Activated CD4-positive, alpha-beta T cell treated with anti-CD3 and anti-CD28 coated beads for 1 hour (primary cell): ENCODE measurements around the gene UXS1.

ENCODE experiments used
- DNase-seq: peaks from one replicate; pipeline ENCODE4 v3.0.0-alpha.2; 2020

UXS1 gene

DNA sequence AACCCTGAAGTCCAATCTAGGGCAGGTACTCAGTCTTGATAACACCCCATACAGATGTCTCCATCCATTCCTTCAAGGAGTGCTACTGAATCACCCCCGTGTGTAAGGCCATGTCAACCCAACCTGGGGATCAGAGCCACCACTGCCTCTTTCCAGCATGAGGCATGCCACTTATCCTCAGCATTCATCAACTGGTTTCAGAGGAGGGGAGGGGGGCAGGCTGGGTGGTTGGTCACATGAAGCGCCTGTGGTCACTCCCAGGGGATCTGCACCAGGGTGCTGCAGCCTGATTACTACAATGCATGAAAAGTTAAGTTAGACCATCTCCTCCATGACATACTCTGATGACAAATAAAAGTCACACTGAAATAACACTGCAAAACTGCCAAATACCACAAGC is 65.0 kb downstream of the UXS1 start:
- DNase-seq: no peak

DNA sequence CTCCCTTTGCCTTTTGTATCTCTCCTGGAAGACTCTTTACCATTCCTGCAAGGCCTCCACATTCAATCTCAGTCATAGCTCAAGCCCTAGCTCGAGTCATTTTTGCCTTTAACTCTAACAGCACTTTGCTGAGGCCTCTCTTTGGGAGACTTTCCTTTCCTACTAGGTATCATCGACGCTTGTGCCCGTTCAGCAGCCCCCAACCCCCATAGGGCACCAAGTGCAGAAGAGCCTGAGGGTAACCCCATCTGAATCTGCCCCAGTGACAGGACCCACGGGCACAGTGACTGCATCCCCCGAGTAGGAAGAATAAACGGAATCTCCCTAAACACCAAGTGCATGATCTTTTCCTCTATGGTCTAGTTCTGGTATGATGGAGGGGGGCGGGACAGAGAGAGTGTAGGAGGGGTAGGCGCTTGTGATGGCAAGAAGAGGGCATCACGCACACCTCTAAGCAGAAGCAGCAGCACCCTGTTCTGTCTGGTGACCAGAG is 66.3 kb downstream of the UXS1 start:
- DNase-seq: no peak

DNA sequence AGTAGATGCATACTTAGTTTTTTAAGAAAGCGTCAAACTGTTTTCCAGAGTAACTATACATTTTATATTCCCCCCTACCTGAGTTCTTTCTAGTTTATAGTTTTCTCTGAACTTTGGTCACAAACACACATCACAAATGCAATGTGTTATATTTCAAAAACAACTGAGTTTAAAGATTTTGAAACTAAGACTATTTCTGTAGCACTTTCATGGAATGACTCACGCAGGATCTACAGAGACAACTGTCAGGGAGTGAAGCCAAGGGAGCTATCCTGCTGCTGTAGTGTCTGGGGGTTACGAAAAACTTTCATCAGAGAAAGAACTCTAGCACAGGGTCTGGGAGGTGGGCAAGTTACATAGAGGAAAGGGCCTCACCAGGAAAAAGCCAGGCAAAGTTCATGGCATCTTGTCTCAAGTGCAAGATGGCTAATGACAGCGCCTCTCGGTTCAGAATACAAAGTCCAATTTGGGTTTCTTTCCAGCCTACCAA is 66.8 kb downstream of the UXS1 start:
- no peak for DNase-seq

DNA sequence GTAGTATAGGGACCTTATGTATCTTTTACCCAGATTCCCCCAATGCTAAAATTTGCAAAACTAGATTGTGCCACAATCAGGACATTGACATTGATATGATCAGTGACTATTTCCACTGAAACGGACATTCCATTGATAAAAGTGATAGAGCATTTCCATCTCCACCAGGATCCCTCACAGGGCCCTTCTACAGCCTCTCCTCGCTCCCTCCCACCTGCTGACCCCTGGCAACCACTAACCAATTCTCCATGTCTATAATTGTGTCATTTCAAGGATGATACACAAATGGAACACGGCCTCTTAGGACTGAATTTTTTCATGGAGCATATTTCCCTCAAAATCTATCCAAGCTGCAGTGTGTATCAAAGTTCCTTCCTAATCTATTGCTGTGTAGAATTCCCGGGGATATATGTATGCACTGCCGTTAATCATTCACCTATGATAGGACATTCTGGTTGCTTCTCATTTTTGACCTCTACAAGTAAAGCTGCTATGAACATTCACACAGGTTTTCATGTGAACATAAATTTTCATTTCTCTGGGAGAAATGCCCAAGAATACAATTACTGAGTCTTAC is 67.3 kb downstream of the UXS1 start:
- DNase-seq: no peak

DNA sequence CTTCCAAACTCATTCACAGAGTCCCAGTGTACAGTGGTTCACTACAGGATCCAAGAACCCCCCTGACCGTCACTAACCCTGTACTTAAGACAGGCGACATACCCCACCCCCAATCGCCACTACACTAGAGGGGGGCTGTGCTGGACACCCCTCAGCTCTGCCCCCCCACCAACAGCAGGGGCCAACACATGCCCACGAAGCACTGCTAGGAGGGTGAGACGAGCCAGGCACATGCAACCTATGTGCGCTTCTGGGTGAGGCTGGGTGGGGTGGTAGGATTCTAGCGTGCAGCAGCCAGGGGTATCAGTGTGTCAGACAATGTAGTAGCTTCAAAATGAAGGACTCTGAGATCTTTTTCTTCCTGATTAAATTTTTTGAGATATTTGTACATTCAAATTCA is 67.8 kb downstream of the UXS1 start:
- DNase-seq: no peak

DNA sequence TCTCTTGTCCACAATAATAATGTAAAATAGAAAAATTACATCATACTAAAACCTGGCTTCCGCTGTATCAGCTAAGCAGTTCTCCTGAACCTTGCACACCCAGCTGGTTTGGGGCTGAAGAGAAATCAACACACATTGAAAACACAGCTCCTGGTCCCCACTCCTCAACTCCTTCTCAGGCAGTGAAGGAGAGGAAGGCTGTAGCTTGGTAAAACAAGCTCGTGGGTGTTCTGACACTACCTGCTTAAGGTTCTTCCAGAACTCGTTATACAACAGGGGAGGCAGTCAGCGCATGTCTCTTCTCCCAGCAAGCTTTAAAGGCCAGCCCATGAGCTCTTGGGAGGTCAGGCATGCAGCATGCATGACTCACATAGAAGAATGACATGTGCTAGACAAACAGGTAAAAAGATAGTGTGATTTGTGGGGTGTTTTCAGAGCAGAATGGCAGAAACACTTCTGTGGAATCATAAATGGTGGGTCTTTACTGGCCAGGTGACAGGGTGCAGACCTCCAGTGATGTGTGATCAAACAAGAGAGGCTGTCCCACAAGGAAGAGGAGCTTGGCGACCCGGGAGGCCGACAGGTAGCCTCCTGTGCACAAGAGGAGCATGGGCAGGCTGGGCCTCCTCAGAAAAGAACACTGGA is 69.1 kb downstream of the UXS1 start:
- DNase-seq: no peak

DNA sequence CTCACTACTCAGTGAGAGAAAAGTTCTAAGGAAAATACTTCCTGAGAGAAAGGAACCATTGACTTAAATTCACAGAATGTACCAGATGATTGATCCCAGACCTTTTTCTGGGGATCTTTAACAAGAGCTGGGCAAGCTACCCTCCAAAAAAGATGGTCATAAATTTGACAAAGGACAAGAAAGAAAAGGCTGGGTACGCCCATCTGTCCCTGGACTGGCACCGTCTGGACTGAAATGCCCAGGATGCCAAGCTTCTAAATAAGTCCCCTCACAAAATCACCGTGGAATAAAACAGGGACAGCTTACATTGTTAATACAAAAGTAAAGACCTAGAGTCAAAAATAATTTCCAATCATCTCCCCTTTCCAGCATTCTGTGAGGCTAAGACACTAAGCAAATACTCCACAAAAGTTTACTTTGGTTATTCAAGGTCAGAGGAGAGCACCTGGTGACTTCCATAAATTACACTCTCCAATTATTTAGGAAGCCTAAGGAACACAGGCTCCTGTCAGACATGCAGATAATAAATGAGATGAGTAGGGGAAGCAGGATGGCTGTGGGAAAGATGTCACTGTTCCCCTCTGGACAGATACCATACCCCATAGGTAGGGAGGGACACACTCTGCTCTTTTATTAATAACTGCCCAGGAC is 69.9 kb downstream of the UXS1 start:
- no peak for DNase-seq

DNA sequence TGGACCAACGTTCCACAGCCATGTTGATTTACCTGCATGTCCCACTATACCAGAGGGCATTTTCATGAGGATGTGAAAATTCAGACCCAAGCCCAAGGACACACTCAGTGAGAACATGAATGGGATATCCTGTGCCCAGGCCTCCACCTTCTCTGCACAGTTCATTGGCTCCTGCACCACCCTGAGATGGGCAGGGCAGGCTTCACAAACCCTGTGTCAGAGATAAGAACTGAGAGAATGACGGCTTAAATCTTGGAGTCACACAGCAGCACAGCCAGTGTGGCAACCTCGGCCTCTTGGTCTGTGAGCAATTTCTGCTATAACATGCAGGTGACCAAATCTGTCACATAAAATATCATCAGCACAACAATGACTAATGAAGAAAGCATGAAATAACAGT is 71.9 kb downstream of the UXS1 start:
- no peak for DNase-seq

DNA sequence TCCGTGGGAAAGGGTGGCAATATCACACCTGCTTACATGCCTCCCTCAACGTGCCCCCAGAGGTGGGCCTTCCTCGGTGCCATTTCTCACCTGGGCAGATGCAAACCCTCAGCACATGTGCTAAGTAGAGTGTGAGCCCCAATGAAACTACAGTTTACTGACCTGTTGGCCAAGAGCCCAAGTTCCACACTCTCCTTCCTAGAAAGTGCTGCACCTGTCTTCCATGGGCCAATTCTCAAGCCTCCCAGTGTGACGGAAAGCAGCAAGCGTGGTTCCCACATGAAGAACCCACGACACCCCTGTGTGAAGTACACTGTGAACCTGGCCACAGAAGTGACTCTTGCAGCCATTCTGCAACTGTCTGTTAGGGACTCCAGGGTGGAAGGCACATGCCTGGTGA is 73.7 kb downstream of the UXS1 start:
- no peak for DNase-seq

DNA sequence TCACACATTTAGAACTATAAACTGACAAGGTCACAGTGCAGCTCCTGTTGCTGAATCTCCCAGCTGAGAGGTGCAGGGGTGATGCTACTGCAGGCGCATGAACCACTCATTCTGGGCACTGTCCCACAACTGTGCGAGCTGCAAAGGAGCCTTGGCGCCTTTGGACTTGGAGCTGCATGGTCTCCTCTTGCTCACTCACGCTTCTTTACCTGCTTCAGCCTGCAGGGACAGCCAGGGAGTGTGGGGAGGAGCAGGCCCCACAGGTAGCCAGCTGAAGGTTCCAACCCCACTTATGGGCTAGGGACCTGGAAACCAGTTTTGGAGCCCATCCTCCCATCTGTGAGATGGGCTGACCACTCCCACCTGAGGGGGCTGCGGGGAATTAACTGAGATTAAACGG is 75.0 kb downstream of the UXS1 start:
- DNase-seq: no peak

DNA sequence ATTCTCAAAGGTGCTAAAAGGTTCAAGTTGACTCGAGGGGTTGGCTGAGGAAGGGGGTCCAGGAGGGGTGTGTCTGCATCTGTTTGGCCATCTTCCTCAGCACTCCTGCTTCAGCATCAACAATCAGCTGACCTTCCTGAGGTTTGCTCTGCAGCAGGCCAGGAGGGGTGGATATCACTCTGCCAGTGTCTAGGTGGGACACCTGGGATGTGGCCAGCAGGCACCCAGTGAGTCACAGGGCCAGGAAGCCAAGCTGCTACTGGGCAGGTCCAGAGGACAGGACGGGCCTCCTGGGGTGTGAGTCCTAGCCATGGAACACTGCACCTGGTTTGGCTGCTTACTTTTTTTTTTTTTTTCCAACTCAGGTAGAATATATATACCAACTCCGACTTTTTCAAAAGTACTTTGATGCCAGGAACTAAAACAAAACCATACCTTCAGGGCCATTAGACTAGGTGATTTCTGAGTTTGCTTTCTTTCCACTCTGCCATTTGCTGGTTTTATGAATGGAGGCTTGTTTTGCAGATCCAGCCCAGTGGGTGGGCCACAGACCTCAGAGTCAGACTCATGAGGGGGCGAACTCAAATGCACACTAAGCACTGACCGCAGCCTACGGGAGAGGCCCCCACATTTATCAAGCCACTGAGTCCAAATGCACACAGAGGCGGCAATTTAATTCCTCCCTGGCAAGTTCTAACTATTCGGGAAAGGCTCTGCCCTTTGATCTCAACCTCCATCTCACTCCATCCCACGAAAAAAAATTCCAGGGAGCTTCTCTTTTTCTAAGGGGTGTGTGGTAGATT is 76.0 kb downstream of the UXS1 start:
- DNase-seq: no peak

DNA sequence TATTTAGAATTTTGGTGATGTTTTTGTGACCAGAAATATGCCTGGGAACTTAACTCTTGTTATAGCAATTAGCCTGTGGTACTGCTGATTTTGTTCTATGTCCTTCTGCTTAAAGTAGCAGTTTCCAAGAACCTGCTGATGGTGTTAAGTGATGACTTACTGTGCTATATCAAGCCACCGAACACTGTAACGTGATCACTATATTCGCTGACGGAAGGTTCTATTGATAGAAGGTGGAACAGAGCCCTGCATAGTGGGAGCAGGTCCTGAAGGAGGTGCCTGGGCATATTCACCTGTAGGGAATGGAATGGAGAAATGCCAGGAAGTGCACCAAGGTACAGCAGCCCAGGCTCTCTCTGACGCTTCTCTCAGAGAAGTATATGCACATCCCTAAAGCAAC is 76.8 kb downstream of the UXS1 start:
- no peak for DNase-seq

DNA sequence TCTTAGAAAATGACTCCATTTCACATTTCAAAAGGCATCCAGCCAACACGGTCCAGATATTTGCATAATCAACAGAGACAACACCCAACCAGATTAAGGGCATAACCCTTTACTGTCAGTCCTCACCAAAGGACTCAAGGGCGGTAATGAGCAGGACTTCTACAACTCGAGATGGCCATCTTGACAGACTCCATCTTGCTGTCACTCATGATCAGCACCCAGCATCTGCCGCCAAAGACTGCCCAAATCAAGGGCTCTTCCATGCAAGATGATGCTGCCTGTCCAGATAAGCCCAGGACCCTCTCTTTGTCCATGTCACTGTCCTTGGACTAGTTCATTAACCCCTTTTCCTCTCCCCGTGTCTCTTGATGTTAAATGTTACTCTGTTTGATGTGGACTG is 77.9 kb downstream of the UXS1 start:
- no peak for DNase-seq

DNA sequence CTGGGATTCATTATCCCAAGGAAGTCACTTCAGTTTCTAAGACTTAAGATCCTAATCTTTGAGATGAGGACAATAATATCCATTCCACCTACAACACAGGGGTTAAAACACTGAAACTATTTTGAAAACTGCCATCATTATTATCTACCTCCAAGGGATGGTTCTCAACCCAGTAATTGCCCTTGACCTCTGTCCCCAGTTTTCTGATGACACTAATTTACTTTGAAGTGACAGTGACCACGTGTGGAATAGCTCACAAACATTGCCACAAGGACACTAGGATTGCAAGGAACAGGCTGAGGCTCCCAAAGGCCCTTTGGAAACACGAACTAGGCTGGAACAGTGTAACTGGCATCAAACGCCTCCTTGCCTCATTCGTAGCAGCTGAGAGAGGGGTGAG is 78.4 kb downstream of the UXS1 start:
- no peak for DNase-seq

DNA sequence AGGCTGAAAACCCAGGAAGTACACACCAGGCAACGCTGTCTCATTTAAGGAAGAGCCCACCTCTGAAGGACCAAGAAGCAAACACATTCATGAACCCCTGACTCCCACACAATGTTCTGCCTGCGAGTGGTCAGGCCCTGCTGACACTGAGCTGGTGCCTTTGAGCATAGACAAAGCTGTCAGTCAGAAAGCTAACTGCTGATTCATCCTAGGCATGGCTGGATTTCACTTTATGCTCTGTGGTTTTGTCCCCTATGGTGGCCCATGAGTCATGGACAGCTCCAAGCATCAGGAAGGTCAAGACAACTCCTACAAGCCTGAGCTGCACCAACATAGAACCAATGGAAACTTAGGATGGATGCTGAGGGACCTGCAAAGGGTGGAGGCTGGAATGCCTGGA is 78.9 kb downstream of the UXS1 start:
- no peak for DNase-seq

DNA sequence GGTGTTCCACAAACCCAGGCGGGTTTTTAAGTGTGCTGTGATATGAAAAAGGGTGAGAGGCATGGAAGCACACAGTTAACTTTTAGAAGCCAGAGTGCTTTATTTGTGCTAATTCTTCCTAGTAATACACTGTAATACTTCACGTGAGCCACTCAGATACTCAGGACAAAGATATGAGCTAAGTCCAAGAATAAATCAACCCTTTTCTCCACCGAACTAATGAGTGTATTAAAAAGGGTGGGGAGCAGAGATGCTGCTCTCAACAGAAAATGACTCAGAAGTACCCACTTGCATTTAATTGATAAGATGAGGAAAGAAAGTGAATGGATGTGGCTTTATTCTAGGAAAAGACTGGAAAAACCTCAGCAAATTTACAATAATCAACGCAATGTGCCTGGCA is 79.9 kb downstream of the UXS1 start:
- no peak for DNase-seq

DNA sequence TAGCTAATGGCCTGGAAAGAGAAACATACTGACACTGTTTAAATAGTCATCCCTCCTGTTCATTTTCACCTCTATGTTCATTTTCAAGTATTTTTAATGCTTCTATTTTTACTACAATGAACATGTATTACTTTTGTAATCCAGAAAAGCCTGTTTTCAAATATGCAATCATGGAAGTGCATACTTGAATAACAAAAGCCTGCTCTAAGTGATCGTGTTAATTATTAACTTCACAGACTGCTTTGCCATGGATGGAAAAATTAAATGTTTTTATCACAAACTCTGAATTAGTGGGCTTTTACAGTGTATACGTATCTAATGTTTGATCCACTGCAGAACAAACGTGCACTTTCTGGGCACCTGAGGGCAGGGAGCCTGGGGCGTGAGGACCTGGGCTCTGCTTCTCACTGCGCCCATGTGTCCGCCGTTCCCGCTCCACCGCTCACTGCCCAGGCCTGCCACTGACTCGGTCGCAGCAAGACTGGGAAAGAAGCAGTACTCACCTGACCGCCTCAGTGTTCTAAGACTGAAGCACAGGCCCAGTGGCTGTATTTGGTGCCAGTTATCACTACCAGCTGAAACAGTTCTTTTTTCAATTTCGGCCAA is 80.6 kb downstream of the UXS1 start:
- DNase-seq: no peak

DNA sequence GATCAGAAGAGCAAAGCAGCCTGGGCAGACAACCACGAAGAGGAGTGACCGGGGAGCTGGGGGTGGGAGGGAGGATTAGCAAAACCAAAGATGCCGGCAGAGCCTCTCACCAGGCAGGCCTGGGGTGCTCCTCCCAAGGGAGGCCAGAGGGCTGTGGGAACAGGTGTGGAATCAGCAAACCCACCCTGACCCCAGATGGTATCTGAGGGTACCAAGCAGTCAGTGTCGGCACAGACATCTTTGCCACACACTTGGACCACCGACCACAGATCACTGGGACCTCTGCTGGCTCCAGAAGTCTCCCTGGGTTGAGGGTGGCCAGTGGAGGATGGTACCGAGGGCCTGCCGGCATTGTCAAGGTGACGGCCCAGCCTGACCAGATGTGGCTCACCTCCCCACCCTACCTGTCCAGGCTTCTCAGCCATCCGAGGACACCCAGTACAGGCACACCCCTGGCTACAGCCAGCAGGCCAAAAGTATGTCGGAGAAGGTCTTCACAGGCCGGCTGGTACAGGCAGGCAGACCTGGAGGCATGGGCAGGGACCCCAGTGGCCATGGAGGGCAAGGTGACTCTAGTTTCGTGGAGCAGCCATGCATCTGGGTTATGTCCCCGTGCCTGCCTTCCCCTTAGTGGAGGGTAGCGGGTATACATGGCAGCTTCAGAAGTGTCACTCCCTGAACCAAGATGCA is 82.1 kb downstream of the UXS1 start:
- DNase-seq: no peak

DNA sequence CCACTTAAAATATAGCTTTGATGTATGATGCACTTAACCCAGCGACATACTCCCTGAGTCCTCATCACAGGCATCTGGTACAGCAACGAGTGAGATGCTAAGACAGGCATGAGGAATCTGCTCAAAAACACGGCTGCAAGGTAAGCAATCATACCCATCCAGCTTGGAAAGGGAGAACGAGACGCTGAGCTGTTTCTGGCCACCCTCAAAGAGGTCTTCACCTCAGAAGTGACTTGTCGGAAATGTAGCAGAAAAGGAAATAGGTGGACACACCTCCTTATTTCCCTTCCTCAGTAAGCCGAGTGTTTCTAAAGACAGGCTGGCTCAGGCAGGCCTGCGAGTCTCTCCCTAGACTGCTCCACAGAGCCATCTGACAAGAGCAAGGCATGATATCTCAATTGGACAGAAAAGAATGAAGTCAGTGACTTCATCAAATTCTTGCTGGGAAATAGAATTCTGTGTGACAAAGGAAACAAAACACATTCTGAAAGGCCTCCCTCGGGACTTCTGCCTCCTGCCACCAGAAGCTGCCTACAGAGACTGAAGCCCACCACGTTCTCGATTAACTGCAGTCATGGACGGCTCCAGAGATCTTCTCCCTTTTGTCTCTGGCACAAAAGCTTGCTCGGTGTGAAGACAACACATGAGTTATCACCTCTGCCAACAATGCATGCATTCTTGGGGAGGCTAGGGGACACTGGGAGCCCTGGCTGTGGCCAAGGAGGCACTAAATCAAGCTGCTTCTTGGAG is 84.3 kb downstream of the UXS1 start:
- no peak for DNase-seq

DNA sequence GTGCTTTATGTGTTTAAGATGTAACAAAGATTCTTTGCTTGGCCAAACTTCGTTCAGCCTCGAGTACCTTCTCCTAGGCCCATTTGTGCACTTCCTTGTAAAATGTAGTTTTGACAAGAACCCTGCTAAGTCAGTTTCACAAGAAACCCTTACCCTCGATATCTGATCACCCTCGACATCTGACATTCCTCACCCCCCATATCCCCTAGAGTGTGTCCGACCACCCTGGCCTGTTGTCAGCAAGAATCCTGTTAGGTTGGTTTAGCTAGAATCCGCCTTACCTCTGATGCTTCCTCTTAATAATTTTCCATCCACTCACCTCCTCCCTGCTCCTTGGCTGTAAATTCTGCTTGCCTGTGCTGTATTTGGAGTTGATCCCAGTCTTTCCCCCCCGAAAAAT is 85.3 kb downstream of the UXS1 start:
- DNase-seq: no peak

DNA sequence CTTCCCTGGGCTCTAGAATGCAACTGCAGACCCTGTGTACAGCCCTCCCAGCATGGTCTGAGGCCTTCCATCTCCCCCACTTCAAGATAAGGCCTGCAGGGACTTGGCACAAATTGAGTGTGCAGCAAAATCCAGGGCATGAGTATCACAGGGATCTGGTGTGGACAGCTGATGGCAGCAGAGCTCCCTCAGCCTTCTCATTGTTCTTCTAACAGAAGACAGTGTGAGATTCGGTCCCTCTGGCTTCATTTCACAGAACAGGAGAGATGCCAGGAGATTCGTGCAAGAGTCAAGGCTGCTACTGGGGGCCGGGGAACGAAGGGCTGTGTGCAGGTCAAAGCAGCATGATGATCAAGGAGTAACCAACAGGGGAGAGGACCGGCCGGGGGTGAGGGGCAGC is 85.8 kb downstream of the UXS1 start:
- DNase-seq: no peak
